Nephron progenitor cell (in vitro differentiated cells): ENCODE measurements around the gene WNT4.

ENCODE experiments used
- DNase-seq: peaks from one replicate; pipeline ENCODE4 v3.0.0; 2021
- H3K27ac Mint-ChIP-seq: 2 replicates; pipeline ENCODE4 v1.8.0; 2021; ENCODE audit warnings: mild to moderate bottlenecking, moderate library complexity, mixed read lengths
- H3K27me3 Mint-ChIP-seq: 2 replicates; pipeline ENCODE4 v1.8.0; 2021; ENCODE audit warnings: mild to moderate bottlenecking, low read depth, mixed read lengths; ENCODE audit not compliant: poor library complexity
- H3K36me3 Mint-ChIP-seq: 2 replicates; pipeline ENCODE4 v1.8.0; 2021; ENCODE audit warnings: low read depth, mixed read lengths
- H3K4me1 Mint-ChIP-seq: 2 replicates; pipeline ENCODE4 v1.8.0; 2021; ENCODE audit warnings: mixed read lengths
- H3K4me3 Mint-ChIP-seq: 2 replicates; pipeline ENCODE4 v1.8.0; 2021; ENCODE audit warnings: mild to moderate bottlenecking, moderate library complexity, mixed read lengths
- H3K9me3 Mint-ChIP-seq: 2 replicates; pipeline ENCODE4 v1.8.0; 2021; ENCODE audit warnings: mild to moderate bottlenecking, moderate library complexity, mixed read lengths
- TF ChIP-seq, protein P1 (sequence below): fragments of 200-600 bp; sonication (generic); IDR thresholded peaks from 2 replicates; pipeline ENCODE4 v1.5.0; 2021; ENCODE audit warnings: antibody characterized with exemption

Gene WNT4

DNA sequence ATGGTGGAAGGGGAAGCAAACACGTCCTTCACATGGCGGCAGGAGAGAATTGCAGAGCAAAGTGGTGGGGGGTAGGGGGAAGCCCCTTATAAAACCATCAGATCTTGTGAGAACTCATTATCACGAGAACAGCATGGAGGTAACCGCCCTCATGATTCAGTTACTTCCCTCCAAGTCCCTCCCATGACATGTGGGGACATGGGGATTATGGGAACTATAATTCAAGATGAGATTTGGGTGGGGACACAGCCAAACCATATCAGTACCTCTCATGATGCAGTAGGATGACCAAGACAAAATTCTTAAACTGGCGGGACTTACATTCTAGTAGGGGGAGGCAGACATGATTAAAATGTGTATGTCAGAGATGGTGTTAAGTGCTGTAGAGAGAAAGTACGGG is 38.8 kb downstream of the WNT4 start:
- Mint-ChIP-seq H3K27ac (peak overlapping the region; percentile 51), H3K4me3 (no peak overlapping the region), H3K4me1 (peaks cover 20% of the 10 kb centered on the region), H3K36me3 (peaks cover 40% of the 10 kb centered on the region), H3K9me3 (no peaks in the 10 kb centered on the region), H3K27me3 (no peaks in the 10 kb centered on the region)
- no peak for DNase-seq
- TF ChIP-seq, protein P1, sequence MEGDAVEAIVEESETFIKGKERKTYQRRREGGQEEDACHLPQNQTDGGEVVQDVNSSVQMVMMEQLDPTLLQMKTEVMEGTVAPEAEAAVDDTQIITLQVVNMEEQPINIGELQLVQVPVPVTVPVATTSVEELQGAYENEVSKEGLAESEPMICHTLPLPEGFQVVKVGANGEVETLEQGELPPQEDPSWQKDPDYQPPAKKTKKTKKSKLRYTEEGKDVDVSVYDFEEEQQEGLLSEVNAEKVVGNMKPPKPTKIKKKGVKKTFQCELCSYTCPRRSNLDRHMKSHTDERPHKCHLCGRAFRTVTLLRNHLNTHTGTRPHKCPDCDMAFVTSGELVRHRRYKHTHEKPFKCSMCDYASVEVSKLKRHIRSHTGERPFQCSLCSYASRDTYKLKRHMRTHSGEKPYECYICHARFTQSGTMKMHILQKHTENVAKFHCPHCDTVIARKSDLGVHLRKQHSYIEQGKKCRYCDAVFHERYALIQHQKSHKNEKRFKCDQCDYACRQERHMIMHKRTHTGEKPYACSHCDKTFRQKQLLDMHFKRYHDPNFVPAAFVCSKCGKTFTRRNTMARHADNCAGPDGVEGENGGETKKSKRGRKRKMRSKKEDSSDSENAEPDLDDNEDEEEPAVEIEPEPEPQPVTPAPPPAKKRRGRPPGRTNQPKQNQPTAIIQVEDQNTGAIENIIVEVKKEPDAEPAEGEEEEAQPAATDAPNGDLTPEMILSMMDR: no peak

DNA sequence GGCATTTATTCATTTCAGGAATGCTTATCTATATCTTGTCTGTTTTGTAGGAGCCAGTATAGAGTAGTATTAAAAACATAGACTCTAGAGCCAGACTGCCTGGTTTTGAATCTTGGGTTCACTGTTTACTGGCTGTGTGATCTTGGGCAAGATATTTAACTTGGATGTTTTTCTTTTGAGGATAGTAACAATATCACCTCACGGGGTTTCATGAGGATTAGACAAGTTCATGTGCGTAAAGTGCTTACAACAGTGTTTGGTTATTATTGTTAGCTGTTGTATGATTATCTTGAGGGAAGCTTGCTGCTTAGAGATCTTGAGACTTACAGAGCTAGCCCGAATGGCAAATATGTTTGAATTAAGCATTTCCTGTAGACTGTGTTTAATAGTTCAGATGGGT is 40.2 kb downstream of the WNT4 start:
- no peak overlapping the region for H3K4me3 Mint-ChIP-seq
- H3K9me3 Mint-ChIP-seq: no peaks in the 10 kb centered on the region
- H3K36me3 Mint-ChIP-seq: peaks cover 45% of the 10 kb centered on the region
- DNase-seq: no peak
- no peak overlapping the region for H3K27ac Mint-ChIP-seq
- TF ChIP-seq, protein P1: no peak
- H3K27me3 Mint-ChIP-seq: no peaks in the 10 kb centered on the region
- H3K4me1 Mint-ChIP-seq: peaks cover 7% of the 10 kb centered on the region

DNA sequence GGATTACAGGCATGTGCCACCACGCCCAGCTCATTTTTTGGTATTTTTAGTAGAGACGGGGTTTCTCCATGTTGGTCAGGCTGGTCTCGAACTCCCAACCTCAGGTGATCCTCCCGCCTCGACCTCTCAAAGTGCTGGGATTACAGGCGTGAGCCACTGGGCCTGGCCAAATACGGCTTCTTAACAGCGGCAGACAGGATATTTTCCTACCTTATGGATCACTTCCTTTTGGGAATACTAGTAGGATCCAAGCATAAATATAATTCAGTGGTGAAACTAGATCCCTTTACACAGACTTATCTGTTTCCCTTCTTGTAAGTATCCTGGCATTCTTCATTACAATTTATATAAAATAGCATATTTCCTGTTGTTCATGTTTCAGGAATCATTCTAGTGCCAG is 40.9 kb downstream of the WNT4 start:
- Mint-ChIP-seq H3K4me3 (no peak overlapping the region), H3K4me1 (peaks cover 5% of the 10 kb centered on the region), H3K27ac (no peak overlapping the region), H3K36me3 (peaks cover 52% of the 10 kb centered on the region), H3K9me3 (no peaks in the 10 kb centered on the region), H3K27me3 (no peaks in the 10 kb centered on the region)
- TF ChIP-seq, protein P1: no peak
- no peak for DNase-seq

DNA sequence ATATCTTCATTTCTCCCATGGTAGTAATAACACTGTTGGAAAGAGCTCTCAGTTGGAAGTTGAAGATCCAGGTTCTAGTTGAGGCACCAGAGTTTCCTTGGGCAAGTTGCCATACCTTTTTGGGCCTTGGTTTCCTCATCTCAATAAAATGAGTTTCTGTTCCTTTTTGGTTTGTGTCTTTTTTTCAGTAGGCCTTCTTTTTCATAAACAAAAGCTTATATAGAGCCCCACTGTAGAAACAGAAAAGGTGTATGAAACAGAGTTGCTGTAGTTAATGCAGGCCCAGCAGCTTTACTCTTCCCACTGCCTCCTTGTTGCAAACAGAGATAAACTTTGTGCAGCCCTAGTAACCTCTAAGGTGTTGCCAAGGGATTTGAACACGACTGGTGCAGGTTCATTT is 41.7 kb downstream of the WNT4 start:
- Mint-ChIP-seq H3K27ac (no peak overlapping the region), H3K36me3 (peaks cover 55% of the 10 kb centered on the region), H3K9me3 (no peaks in the 10 kb centered on the region), H3K4me1 (no peaks in the 10 kb centered on the region), H3K4me3 (no peak overlapping the region), H3K27me3 (no peaks in the 10 kb centered on the region)
- no peak for DNase-seq
- TF ChIP-seq, protein P1: no peak

DNA sequence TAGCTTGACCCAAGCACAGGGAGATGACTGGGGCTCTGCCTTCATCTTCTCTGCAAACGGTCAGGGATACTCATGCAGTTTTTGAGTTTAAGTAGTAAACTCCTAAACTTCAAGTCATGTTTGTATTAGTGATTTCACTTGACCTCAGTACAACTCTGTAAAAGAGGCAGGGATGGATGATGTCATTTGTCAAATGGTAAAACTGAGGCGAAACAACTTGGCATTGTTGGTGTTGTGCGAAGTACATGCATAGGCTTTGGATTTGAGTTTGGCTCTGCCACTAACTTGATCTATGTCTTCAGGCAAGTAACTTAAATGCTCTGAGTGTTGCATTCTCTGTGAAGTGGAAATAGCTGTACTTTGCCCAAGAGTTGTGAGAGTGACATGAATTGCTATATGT is 42.7 kb downstream of the WNT4 start:
- H3K4me3 Mint-ChIP-seq: no peak overlapping the region
- H3K27me3 Mint-ChIP-seq: no peaks in the 10 kb centered on the region
- TF ChIP-seq, protein P1: no peak
- no peak for DNase-seq
- H3K27ac Mint-ChIP-seq: no peak overlapping the region
- no peaks in the 10 kb centered on the region for H3K4me1 Mint-ChIP-seq
- H3K9me3 Mint-ChIP-seq: no peaks in the 10 kb centered on the region
- H3K36me3 Mint-ChIP-seq: peaks cover 53% of the 10 kb centered on the region

DNA sequence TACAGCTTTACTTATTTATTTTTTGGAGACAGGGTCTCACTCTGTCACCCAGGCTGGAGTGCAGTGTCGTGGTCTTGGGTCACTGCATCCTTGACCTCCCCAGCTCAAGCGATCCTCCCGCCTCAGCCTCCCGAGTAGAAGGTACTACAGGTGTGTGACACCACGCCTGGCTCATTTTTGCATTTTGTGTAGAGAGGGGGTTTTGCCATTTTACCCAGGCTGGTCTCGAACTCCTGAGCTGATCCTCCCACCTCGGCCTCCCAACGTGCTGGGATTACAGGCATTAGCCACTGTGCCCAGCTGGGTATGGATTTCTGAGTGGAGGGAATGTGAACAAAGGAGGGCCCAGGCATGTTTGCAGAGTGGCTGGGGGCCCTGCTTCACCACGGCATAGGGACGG is 44.1 kb downstream of the WNT4 start:
- Mint-ChIP-seq H3K27ac (no peak overlapping the region), H3K4me3 (no peak overlapping the region), H3K4me1 (no peaks in the 10 kb centered on the region), H3K9me3 (no peaks in the 10 kb centered on the region), H3K27me3 (no peaks in the 10 kb centered on the region), H3K36me3 (peaks cover 51% of the 10 kb centered on the region)
- DNase-seq: no peak
- TF ChIP-seq, protein P1: no peak
